Psoas muscle (tissue), 8 donors: ENCODE results near the gene CGREF1. TPM values are rescaled to one million over a fixed set of nuclear protein-coding genes. Genes with fewer than 3 reads are reported as not detected.
A peak's percentile ranks its signal among the peaks of the same experiment; 100 is the strongest.
"Not testable (repeated sequence)": the region's sequence is repeated elsewhere in the genome, so short reads cannot be mapped to it uniquely, and the experiment has no call there.

Source experiments
- ATAC-seq, 4 donors: fragments of 200-7000 bp; cut with Tn5 transposase; one replicate each; pipeline ENCODE4 v1.9.1; 2020; ENCODE audit warnings: moderate library complexity in 3 of 4, mild to moderate bottlenecking in 2 of 4
- DNase-seq, 2 donors: peaks; one replicate each; pipeline ENCODE4 v3.0.0-alpha.2; 2020
- H3K27ac ChIP-seq: fragments of 200-600 bp; one replicate; pipeline ENCODE4 v1.8.0; 2022
- H3K27me3 ChIP-seq, 3 donors: fragments of 200-600 bp in 1 of 3; one replicate each; pipeline versions ENCODE4 v1.6.1 to v1.8.0; 2013 to 2022; ENCODE audit warnings: low read length in 2 of 3, mild to moderate bottlenecking in 2 of 3, moderate library complexity in 1 of 3; ENCODE audit not compliant: insufficient read depth in 3 of 3
- H3K36me3 ChIP-seq, 2 donors: fragments of 200-600 bp in 1 of 2; one replicate each; pipeline versions ENCODE4 v1.6.1 to v1.8.0; 2013 to 2022; ENCODE audit warnings: low read depth in 1 of 2, mild to moderate bottlenecking in 1 of 2, moderate library complexity in 1 of 2; ENCODE audit not compliant: insufficient read depth in 1 of 2
- H3K4me1 ChIP-seq: fragments of 200-600 bp; one replicate; pipeline ENCODE4 v1.8.0; 2022
- H3K4me3 ChIP-seq: fragments of 200-600 bp; one replicate; pipeline ENCODE4 v1.8.0; 2022; ENCODE audit warnings: mild to moderate bottlenecking
- H3K9me3 ChIP-seq: fragments of 200-600 bp; one replicate; pipeline ENCODE4 v1.8.0; 2022
- CTCF ChIP-seq: fragments of 200-600 bp; IDR thresholded peaks from one replicate; pipeline ENCODE4 v1.8.0; 2022; ENCODE audit warnings: antibody characterized with exemption
- WGBS, 3 donors: extraction: QIAGEN DNeasy Blood & Tissue Kit; methylation state at CpG; one replicate each; pipeline versions ENCODE4 v1.1.6 to v1.1.7; 2013; 5-methylcytosine and 5-hydroxymethylcytosine counted together
- intact Hi-C, 2 donors: fragments of 100-400 bp; cut with DNase I; formaldehyde crosslinking; loops; one replicate each; pipeline versions ENCODE4 v1.11.0 to v1.14.2; 2022
- polyA plus RNA-seq, 3 donors: library from polyadenylated mRNA; stranded (reverse); fragments of 200-250 nt; gene quantifications; one replicate each; pipeline ENCODE4 v1.2.3, GENCODE V29; 2013
- total RNA-seq, 4 donors: library from RNA; stranded (reverse); fragmentation: NEBNext Ultra II Directional in 2 of 4; extraction: Animal tissue kit (Norgen Biotek cat#: 25700) in 2 of 4; gene quantifications; one replicate each; pipeline versions ENCODE4 v1.2.1 to v1.2.4, GENCODE V29; 2021 to 2023
- donor health status: healthy with polysubstance abuse.
- donor health status: DM: no; HTN: no; CAD: no; lungs with moderate emphysema.
- donor health status: Bipolar disorder and iron deficiency.
- donor health status: healthy.
- donor health status: DM: yes; HTN: yes; CAD: no.
- donor health status: DM: no; HTN: no; CAD: no.
- donor health status: DM: no; HTN: no; CAD: no.
- donor health status: DM: yes; HTN: yes; CAD: no.

Gene CGREF1
- total and polyA plus RNA-seq, 7 donors, result 2.8 to 15.8 (median 6.6) TPM

GRCh38 chr2:27123302-27124150 lies 4.6 kb upstream of the CGREF1 start, which contains the start of gene ABHD1:
Gene ABHD1 (plus strand): TSS chr2:27123815. CDS start chr2:27123949, 134 bp downstream.
- peaks cover 12% of the 10 kb centered on the region for H3K4me1 ChIP-seq
- H3K27me3 ChIP-seq, result peaks cover 0 to 7% (median 0%) of the 10 kb centered on the region in 3 donors
- H3K27ac ChIP-seq, result peak within 1 kb of the TSS; percentile 80
- WGBS, 3 donors, result 2 to 9% (median 6%) methylated on average over 32 to 47 of the region's 47 CpGs
- TF ChIP-seq CTCF, result no peak
- DNase-seq, result peak; percentile 74 to 85
- H3K36me3 ChIP-seq, result no peaks in the 10 kb centered on the region
- H3K4me3 ChIP-seq, result peak within 1 kb of the TSS; percentile 74
- H3K9me3 ChIP-seq, result no peaks in the 10 kb centered on the region
- intact Hi-C loops, result no loop called here
- peak; percentile 74 to 78 (median 75) for ATAC-seq

- intact Hi-C loops, result no loop called here
- Histone ChIP-seq H3K4me3 (peak overlapping the region; percentile 74), H3K36me3 (no peaks in the 10 kb centered on the region), H3K27me3 (peaks cover 0 to 9% (median 0%) of the 10 kb centered on the region in 3 donors), H3K27ac (peak overlapping the region; percentile 80), H3K9me3 (no peaks in the 10 kb centered on the region), H3K4me1 (peaks cover 12% of the 10 kb centered on the region)
- WGBS, 3 donors, result 88 to 89% (median 89%) methylated on average over 7 of the region's 7 CpGs
- ATAC-seq (no peak), DNase-seq (no peak)
- no peak for TF ChIP-seq CTCF
Measured at GRCh38 chr2:27122791-27123190, 3.9 kb upstream of the CGREF1 start.

- Histone ChIP-seq H3K27me3 (peaks cover 0 to 9% (median 0%) of the 10 kb centered on the region in 3 donors), H3K36me3 (no peaks in the 10 kb centered on the region), H3K9me3 (no peaks in the 10 kb centered on the region), H3K27ac (no peak overlapping the region), H3K4me1 (peaks cover 12% of the 10 kb centered on the region), H3K4me3 (no peak overlapping the region)
- WGBS, 3 donors, result 82 to 85% (median 83%) methylated on average over 2 of the region's 2 CpGs
- DNase-seq (no peak), ATAC-seq (no peak)
- intact Hi-C loops, result no loop called here
- no peak for TF ChIP-seq CTCF
Measured at GRCh38 chr2:27121906-27122305, 3.0 kb upstream of the CGREF1 start.

- H3K27me3 ChIP-seq, ATAC-seq, DNase-seq, H3K27ac ChIP-seq, H3K36me3 ChIP-seq, intact Hi-C loops, H3K9me3 ChIP-seq, H3K4me1 ChIP-seq: not testable (repeated sequence)
- 78 to 86% (median 84%) methylated on average over 8 of the region's 8 CpGs for WGBS, 3 donors
- H3K4me3 ChIP-seq, result peak overlapping the region; percentile 67
Measured at GRCh38 chr2:27119330-27119670, 372 bp upstream of the CGREF1 start.

- Histone ChIP-seq H3K4me1 (peaks cover under 1% of the 10 kb centered on the region), H3K4me3 (peak overlapping the region; percentile 67), H3K27ac (no peak overlapping the region), H3K36me3 (no peaks in the 10 kb centered on the region), H3K27me3 (peaks cover 0 to 9% (median 0%) of the 10 kb centered on the region in 3 donors), H3K9me3 (no peaks in the 10 kb centered on the region)
- 28 to 37% (median 32%) methylated on average over 11 to 14 of the region's 14 CpGs for WGBS, 3 donors
- peak in 1 of 4 donors; percentile 8 for ATAC-seq
- no peak for TF ChIP-seq CTCF
- peak in 1 of 2 donors; percentile 32 for DNase-seq
- intact Hi-C loops, result no loop called here
Measured at GRCh38 chr2:27117995-27118524, 868 bp downstream of the CGREF1 start.
